ENCODE data around the gene CST9.
"Not testable (repeated sequence)": the region's sequence is repeated elsewhere in the genome, so short reads cannot be mapped to it uniquely, and the experiment has no call there.

The CST9 gene

DNA sequence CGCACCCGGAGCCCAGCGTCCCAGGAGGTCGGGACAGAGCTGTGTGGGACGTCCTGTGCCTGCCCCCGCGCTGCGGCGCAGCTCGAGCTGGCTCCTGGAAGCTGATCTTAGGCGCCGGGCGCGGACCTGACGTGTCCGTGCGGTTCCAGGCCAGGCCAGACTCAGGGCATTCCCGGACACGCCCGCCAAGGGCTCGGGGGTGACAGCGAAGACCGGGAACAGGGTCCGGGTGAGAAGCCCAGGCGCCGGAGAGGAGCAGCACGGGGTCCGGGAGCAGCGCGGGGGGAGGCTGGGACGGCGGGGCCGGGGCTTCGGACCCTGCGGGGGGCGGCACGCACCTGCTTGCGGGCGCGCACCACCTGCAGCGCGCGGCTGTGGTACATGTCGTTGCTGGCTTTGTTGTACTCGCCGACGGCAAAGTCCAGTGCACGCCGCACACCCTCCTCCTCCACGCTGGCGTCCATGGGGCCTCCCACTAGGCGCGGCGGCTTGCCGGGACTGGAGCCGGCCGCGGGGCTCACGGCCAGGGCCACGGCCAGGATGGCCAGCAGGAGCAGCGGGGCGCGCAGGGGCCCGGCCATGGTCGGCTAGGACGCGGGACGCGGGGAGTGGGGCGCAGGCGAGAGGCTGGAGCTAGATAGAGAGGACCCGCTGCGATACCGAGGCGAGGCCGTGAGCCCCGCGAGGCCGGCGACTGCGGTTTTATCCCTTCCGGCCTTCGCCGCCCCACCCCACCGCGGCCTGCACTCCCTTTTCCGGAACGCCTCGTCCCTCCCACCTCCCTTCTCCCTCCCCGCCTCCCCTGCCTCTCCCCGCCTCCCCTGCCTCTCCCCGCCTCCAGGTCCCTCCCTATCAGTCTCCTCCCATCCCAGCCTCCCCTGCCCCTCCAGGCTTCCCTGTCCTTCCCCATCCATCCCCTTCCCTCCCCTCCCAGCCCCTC lies 31.8 kb upstream of the CST9 start, which contains the start of gene CST3:
TSS of gene CST3 (minus strand) at position 674 of the 940 bp plus-strand sequence. CDS start at position 581, 93 bp downstream.
- peak; percentile 90 for DNase-seq

DNA sequence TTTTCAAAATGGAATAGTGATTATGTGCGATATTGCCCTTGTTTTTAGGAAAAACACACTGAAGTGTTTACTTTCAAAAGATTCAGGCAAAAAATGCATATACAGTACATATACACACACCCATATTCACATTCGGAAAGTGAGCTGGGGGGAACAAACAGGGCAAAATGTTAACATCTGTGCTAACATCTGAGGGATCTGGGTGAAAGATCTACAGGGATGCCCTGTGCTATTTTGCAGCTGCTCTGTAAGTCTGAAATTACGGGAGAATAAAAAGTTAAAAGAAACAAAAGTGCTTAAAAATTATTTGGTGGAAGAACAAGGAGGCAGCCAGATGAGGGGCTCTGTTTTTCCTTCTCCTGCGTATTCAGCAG lies 31.2 kb upstream of the CST9 start:
- no peak for DNase-seq

DNA sequence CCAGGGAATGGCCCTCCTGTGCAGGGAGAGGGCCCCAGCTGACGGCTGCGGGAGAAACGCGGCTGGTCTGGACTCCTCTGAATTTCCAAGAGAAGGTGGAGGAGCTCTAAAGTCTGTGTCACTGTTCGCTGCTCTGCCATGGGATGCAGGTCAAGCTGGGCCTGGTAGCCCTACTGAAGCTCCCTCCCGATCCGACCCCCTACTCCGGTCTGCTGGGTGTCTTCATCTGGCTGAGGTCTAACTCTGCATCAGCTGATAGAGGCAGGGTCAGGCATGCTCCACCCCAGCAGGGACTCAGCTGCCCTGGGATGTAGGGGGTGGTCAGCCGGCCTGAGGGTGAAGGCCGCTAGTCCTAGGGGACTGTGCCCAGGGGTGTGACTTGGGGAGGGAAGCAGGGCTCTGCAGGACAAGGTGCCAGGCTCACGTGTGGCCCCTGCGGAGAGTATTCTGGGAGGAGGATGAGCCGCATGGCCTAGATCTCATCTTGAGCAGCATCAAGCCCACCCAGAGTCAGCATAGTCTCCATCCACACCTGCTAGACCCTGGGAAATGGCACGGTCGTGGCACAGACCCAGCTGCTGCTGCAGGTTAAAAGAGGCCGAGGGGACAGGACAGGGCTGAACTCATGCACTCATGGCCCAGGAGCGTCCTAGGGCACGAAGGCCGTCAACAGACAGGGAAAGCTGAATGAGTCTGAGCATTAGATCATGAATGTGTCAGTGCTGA lies 30.6 kb upstream of the CST9 start:
- DNase-seq, result no peak

DNA sequence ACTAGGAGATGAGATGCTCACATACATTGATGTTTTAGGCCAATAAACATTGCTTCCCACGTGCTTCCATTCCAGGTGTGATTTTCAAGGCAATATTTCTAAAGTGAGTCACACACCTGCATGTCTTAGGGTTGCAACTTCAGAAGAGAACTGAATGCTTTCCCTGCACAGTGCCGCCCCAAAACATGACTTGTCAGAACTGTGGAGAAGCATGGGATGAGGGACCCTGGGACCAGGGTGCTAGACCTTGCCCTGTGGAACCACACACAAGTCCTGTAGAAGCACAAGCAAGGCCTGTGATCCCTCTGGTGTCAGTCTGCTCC lies 30.0 kb upstream of the CST9 start:
- DNase-seq, result not testable (repeated sequence)

DNA sequence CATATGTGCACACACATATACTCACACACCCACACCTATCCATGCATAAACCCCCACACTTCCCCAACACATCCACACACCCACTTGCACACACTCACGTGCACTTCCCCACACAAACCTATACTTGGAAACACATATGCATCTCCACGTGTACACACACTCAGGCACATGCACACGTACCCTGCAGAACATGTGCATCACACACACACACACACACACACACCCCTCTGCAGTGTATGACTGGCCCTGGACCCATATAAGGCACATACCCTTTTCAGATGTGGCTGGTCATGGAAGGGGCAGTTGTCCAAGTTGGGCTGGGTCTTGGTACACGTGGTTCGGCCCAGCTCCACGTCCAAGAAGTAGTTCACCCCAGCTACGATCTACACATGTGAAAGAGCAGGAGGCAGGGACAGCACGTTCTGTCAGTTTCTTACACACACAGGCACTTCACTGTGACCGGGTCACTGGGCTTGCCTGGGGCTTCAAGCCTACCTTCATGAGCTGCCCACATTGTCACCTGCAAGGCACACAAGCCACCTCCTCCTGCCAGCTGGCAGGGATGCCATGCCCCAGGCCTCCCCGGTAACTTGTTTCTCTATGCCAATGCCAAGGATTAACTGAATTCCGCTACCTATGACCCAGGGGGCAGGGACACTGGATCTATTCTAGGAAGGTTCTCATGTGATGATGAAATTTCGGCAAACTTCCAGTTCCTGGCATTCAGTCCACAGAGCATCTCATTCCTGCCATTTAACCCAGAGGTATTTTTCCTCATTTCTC lies 29.5 kb upstream of the CST9 start:
- DNase-seq, result no peak

DNA sequence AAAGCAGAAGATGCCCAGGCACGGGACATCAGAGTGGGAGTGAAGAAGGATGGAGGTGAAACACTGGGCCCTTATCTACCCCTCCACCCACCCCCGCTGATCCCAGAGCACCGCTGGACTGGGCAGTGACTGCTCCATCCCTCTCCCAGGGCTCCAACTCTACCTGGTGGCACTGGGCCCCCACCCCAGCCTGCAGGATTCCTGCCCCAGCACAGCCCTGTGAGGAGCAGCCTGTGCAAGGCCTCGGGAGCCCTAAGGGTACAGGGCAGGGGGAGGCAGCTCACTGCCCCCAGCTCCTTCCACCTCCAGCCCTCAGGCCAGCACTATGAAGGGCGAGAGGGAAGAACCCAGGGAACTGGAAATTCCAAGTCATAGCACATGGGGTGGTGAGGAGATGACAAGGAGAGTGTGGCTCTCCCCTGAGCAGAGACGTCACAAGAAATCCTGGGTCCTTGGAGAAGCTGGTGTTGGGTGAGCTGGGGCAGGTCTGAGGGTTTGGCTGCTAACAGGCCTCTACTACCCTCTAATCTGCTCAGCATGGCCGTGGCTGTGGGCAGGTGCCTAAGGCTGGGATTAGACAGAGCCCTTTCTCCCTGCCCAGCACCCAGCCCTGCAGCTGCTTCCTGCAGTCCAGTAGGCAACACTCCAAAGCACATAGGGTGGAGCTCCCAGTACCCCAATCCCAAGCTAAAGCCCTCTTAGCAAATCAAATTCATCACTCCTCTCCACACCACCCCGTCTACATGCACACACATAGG lies 28.5 kb upstream of the CST9 start:
- no peak for DNase-seq

DNA sequence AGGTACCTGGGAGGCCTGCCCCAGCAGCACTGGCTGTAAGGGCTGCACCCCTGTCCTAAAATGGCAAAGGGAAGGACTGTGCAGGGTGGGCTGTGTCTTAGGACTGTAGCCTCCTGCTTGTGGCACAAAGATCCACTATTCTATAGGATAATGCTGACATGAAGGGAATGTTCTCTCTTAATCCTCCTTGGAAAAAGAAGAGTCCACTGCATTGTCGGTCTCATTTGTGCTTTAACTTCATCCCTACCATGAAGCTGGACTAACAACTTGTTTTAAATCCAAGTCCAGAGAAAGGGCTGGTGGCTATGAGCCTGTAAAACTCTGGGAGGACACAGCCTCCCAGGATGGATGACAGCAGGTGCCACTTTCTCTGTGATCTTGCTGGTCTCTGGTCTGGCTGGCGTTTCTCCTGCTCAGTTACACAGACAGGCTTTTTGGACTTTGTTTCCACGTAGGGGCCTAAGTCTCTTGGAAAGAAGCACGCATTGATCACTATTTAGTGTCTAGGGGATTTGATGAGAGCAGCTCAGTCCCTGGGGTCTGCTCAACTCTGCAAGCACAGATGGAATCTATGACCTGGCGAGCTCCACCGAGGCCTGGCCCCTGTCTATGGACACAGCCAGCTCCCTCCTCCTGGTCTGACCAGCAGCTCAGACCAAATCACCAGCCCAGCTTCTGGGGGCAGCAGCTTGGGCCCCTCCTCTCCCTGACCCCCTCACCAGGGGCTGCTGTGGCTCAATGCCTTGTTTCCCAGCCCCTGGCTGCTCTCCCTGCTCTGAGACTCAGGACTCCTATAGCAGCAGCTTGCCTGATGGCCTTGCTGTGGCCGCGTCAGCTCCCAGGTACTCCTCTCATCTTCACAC lies 27.2 kb upstream of the CST9 start:
- no peak for DNase-seq

DNA sequence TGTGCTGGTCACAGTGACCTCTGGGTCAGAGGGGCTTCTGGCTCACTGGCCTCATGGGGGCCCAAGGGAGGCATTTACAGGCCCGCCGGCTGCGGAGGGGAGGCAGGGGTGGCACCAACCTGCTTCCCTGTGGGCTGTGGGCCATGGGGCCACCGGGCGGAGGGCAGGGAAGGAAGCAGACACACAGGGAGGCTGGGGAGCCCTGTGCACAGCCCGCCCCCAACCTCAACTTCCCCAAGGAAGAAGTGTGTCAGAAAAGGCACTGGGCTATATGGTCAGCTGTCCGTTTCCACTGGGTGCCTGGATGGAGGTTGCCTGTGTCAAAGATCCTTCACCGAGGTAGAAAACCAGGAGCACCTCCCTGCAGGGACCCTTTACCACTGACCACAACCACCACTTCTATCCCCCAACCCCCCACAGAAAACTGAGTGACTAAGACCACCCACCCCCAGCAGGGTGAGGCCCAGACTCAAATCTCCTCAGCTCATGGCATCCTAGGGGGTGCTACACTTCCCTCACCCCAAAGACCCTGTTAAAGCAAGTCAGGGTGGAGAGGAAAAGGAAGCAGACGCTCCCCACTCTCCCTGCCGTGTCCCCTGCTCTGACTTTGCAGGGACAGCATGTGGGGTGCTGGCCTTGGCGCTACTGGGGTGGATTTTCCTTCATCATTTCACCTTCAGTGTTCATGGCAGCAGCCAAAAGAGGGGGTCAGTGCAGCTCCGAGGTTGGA lies 26.4 kb upstream of the CST9 start:
- no peak for DNase-seq

DNA sequence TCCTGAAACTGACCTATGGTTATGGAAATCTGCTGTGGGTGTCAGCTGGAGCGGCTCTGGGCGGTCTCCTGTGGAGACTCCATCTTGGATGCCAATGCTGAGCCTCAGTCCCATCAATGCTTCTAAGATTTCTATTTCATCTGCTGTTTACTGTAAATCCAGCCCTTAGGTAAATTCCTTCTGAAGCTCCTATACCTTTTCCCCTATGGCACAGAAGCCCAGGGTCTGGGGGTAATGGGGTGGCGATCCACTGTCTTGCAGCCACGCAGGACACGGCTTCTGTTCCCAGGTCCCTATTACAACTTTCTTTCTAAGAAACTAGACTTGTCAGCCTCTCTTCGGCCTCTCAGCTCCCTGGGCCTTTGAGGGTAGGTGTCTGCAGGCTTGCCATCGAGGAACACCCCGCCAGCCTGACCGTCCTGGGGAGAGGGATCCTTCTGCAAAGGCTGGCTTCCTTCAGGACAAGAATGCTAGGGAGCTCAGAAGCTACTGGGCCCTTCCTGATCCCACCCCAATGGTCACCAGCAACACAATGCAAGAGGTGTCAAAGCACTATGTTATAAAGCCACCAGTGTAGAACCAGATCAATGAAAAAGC lies 25.6 kb upstream of the CST9 start:
- no peak for DNase-seq

DNA sequence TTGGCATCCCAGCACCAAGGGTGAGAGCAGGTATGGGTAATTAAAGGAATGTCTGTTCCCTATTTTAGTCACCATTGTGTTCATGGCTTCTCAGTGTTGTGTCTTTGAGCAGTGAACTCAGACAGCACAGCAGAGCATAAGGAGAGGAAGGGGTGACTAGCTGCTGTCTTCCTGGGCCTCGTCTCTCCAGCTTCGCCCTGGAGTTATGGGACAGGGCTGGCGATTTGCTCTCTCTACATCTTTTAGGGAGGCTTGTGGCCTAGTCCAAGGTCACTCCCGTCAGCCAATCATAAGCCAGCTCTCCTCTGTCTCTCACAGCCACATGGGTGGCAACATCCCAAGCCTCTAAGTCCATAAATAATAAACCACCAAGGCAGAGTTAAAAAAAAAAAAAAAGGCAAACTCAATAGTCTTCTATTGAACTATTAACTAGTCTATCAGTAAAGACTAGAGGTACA lies 24.7 kb upstream of the CST9 start:
- DNase-seq, result no peak

DNA sequence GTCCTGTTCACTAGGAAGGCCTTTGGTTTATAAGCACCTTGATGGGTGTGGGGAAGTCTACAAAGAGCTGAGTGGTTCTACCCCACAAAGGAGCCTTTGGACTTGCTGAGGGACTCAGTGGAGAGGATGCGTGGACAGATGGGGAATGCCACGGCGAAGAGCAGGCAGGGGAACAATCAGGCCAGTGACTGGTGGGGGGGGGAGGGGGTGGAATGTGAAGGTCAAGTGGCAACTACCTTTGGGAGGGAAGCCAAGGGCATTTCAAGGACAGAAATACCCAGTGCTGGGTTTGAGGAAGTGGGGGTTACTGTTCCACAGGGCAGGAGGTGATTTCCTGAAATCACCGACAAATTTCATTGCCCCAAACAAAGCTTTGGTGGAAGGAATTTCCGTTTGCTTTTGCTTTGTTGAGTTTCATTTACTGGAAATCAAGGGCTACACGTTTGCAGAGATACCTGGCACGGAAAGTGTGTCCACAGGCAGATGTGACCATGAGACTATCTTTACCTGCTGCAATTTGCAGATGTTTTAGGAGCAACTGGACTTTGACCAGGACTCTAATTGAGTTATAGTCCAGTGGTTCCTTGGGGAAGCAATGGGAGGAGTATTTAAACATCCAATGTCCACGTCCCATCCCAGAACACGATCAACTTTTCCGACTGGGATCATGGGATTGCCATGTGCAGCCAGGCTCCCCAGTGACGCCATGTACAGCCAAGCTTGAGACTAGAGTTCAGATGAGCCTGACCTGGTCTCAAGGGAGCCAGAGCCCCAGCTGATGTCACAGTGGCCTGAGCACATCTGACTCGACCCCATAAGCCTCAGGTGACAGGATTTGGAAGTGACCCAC lies 24.1 kb upstream of the CST9 start:
- DNase-seq, result no peak

DNA sequence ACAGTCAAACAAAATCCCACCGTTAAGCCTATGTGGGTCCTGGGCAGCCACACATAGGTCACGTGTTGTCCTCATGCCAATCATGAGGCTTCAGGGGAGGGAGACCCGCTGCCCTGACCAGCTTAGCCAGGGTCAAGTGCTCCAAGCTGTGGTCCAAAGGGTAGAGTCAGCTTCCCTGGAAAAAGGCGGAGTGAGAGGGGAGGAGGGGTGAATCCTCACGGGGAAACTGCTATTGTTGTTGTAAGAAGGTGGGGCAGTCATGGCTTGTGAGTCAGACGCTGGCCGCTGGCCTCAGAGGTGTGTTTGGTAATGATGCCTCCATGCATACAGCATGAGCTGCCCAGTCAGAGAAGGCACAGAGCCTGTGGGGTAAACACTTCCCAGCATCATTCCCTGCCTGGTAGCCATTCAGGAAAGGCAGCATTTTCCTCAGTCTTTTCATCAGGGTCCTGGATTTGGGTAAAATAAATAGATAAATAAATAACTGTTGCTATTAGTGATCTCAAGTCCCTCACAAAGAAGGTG lies 23.4 kb upstream of the CST9 start:
- peak; percentile 68 for DNase-seq

DNA sequence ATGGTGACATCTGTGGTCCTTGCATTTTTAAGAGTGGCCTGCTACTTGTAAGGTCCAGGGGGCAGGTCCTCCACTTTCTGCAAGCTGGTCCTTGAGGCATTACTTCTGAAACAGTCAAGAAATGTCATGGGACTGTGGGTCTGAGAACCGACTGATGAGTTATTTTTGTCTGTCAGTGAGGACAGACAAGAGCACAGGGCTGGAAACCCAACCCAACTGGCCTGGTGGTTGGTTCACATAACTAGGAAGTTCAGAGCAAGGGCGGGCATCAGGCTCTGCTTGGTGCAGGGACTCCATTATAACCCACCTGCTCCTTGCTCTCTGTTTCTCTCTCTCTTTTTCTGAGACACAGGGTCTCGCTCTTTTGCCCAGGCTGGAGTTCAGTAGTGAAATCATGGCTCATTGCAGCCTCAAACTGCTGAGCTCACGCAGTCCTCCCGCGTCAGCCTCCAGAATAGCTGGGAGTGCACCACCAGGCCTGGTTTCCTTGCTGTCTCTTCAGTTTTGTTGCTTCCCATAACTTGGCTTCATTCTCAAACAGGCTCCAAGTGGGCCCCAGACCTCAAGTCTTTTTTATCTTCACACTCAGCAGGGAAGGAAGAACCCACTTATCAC lies 22.8 kb upstream of the CST9 start:
- DNase-seq, result no peak

DNA sequence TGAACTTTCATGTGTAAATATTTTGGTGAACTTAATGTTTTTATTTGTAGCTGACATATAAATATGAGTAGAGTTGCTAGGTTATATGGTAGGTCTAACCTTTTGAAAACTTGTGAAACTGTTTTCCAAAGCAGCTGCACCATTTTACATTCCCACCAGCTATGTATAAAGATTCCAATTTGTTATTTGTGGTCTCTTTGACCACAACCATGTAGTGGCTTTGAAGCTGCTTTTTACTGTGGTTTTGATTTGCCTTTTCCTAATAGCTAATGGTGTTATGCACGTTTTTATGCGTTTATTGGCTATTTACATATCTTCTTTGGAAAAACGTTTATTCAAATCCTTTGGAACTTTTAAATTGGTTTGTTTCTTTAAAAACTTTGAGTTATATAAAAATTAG lies 21.8 kb upstream of the CST9 start:
- DNase-seq, result no peak

DNA sequence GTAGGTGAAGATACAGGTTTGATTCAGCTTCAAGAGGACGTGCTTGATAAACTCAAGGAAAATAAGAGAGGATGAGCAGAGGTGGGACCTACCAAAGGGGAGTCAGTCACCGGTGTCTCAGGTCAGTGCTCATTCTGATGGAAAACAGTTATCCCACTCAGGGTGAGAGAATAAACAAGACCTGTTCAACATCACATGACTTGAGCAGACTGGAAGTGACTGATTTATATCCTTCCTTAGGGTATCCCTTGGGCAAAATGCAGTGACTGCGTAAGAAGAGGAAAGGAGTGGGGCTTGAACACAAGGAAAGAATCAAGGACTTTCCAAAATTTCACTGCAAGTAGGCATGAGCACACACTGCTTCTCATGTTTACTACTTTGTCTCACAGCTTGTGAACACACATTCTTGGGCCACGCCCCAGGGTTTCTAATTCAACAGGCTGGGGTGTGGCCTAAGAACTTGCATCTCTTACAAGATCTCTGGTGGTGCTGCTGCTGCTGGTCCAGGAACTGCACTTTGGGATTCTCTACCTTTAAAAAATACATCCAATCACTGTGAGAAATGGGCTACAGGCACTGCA lies 20.4 kb upstream of the CST9 start:
- DNase-seq, result no peak

DNA sequence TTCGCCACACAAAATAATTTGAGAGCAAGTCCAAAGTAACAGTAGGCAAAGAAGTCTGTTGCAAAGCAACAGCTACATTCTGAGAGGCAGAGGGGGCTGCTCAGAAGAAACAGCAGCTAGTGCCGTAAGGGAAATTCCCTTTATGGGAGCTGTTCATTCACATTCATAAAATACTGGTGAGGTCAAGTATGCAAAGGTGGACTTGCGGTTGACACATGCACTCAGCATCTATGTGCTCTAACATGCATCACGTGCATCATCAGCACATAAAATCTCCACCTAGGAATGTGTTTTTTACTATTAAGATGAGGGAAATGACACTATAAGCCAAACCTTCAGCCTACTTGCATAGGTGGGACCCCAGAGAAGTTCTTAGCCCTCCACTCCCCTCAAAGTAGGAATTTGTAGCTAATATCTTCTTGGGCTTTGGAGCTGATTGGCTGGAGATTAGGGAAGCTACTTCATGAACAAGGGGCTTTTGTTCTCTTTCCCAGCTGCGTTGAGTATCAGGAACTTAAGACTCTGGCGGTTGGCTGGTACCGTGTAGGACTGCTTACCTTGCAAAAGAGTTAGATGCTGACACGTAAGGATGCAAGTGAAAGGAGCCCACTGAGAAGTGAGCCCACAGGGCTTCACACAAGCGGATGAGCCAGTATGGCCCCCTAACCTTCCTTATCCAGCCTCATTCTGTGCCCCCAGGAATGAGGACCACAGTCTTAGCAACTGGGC lies 19.7 kb upstream of the CST9 start:
- no peak for DNase-seq

DNA sequence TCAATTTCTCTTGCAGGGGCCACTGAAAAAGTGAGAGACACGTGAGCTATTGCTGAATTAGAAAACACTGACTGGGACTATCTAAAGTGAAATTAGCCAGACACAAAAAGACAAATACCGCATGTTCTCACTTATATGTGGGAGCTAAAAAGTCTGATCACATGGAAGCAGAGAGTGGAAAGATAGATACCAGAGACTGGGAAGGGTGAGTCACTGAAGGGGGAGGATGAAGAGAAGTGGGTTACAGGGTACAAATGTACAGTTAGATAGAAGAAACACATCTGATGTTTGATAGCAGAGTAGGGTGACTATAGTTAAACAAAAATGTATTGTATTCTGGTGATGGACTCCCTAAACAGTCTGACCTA lies 18.6 kb upstream of the CST9 start:
- DNase-seq, result peak; percentile 26
